BE2C (cell line): Measurements from ENCODE around the gene MAN2A1.

Experiments used
- DNase-seq: peaks from one replicate; pipeline ENCODE4 v3.0.0-alpha.2; 2020
- H3K27me3 ChIP-seq: fragments of 250-450 bp; sonication (Bioruptor Pico); 2 replicates; pipeline ENCODE4 v1.5.1; 2020; ENCODE audit warnings: mild to moderate bottlenecking
- H3K36me3 ChIP-seq: fragments of 250-450 bp; sonication (Bioruptor Pico); 2 replicates; pipeline ENCODE4 v1.5.1; 2020; ENCODE audit warnings: mild to moderate bottlenecking
- H3K4me1 ChIP-seq: fragments of 250-450 bp; sonication (Bioruptor Pico); 2 replicates; pipeline ENCODE4 v1.5.1; 2020
- H3K4me3 ChIP-seq: 2 replicates; pipeline ENCODE4 v1.5.1; 2011; ENCODE audit warnings: low read depth, low read length
- H3K9me3 ChIP-seq: fragments of 250-450 bp; sonication (Bioruptor Pico); 2 replicates; pipeline ENCODE4 v1.5.1; 2020
- CTCF ChIP-seq: IDR thresholded peaks from 2 replicates; pipeline ENCODE4 v1.5.1; 2012; ENCODE audit warnings: mild to moderate bottlenecking, low read depth, low read length

The MAN2A1 gene

GRCh38 chr5:109671136-109671535 is 18.6 kb upstream of the MAN2A1 start:
- H3K27me3 ChIP-seq: no peaks in the 10 kb centered on the region
- DNase-seq: no peak
- TF ChIP-seq CTCF: no peak
- H3K9me3 ChIP-seq: no peaks in the 10 kb centered on the region
- no peaks in the 10 kb centered on the region for H3K4me1 ChIP-seq
- no peak overlapping the region for H3K4me3 ChIP-seq
- no peaks in the 10 kb centered on the region for H3K36me3 ChIP-seq

- H3K36me3 ChIP-seq: no peaks in the 10 kb centered on the region
- no peak for TF ChIP-seq CTCF
- H3K27me3 ChIP-seq: no peaks in the 10 kb centered on the region
- H3K4me1 ChIP-seq: 0 out of 2 replicates have a peak, but pooled peaks cover 2% of the 10 kb centered on the region
- H3K9me3 ChIP-seq: no peaks in the 10 kb centered on the region
- no peak overlapping the region for H3K4me3 ChIP-seq
- no peak for DNase-seq
Measured at GRCh38 chr5:109674596-109674995, 15.1 kb upstream of the MAN2A1 start.

GRCh38 chr5:109676920-109677319 is 12.8 kb upstream of the MAN2A1 start:
- Histone ChIP-seq H3K4me3 (no peak overlapping the region), H3K36me3 (no peaks in the 10 kb centered on the region), H3K9me3 (no peaks in the 10 kb centered on the region), H3K27me3 (no peaks in the 10 kb centered on the region), H3K4me1 (0 out of 2 replicates have a peak, but pooled peaks cover 2% of the 10 kb centered on the region)
- no peak for DNase-seq
- TF ChIP-seq CTCF: no peak

- TF ChIP-seq CTCF: no peak
Measured at GRCh38 chr5:109678447-109678846, 11.3 kb upstream of the MAN2A1 start.

GRCh38 chr5:109681763-109682162 is 8.0 kb upstream of the MAN2A1 start:
- Histone ChIP-seq H3K4me1 (0 out of 2 replicates have a peak, but pooled peaks cover 2% of the 10 kb centered on the region), H3K9me3 (no peaks in the 10 kb centered on the region), H3K4me3 (no peak overlapping the region), H3K27me3 (no peaks in the 10 kb centered on the region), H3K36me3 (no peaks in the 10 kb centered on the region)
- no peak for DNase-seq
- no peak for TF ChIP-seq CTCF

More at GRCh38 chr5:109678447-109678846, 11.3 kb upstream of the MAN2A1 start:
- Histone ChIP-seq H3K4me1 (0 out of 2 replicates have a peak, but pooled peaks cover 2% of the 10 kb centered on the region), H3K4me3 (no peak overlapping the region), H3K36me3 (no peaks in the 10 kb centered on the region), H3K27me3 (no peaks in the 10 kb centered on the region), H3K9me3 (no peaks in the 10 kb centered on the region)
- DNase-seq: no peak

GRCh38 chr5:109682383-109682782 is 7.3 kb upstream of the MAN2A1 start:
- DNase-seq: no peak
- Histone ChIP-seq H3K27me3 (no peaks in the 10 kb centered on the region), H3K4me3 (no peak overlapping the region), H3K9me3 (no peaks in the 10 kb centered on the region), H3K4me1 (0 out of 2 replicates have a peak, but pooled peaks cover 2% of the 10 kb centered on the region), H3K36me3 (no peaks in the 10 kb centered on the region)
- TF ChIP-seq CTCF: no peak
